WTC11 (cell line): ENCODE measurements around the gene OR6C4. TPM values are rescaled to one million over a fixed set of nuclear protein-coding genes. Genes with fewer than 3 reads are reported as not detected.
"Not testable (repeated sequence)": the region's sequence is repeated elsewhere in the genome, so short reads cannot be mapped to it uniquely, and the experiment has no call there.

ENCODE experiments used
- ATAC-seq: fragments of 200-7000 bp; cut with Tn5 transposase; 2 replicates; pipeline ENCODE4 v1.10.0; 2021; ENCODE audit warnings: mild to moderate bottlenecking, moderate library complexity
- CTCF ChIA-PET: fragments of 300-600 bp; sonication (Branson Sonifier 250); formaldehyde crosslinking; loops from one replicate; lab custom pipeline; 2021; ENCODE audit warnings: antibody characterized with exemption; lab: Charles Lee
- POLR2A ChIA-PET: fragments of 350-600 bp; sonication (Branson Sonifier 250); formaldehyde crosslinking; loops from one replicate; lab custom pipeline; 2021; ENCODE audit warnings: antibody characterized with exemption; lab: Charles Lee
- DNase-seq: peaks from one replicate; pipeline ENCODE4 v3.0.0; 2021; ENCODE audit warnings: low spot score
- H3K27ac Mint-ChIP-seq: 2 replicates; pipeline ENCODE4 v1.8.0; 2021; ENCODE audit warnings: mixed read lengths
- H3K27me3 Mint-ChIP-seq: 2 replicates; pipeline ENCODE4 v1.8.0; 2021; ENCODE audit warnings: low read depth, mild to moderate bottlenecking, moderate library complexity, mixed read lengths
- H3K36me3 Mint-ChIP-seq: 2 replicates; pipeline ENCODE4 v1.8.0; 2021; ENCODE audit warnings: mixed read lengths
- H3K4me1 Mint-ChIP-seq: 2 replicates; pipeline ENCODE4 v1.8.0; 2022; ENCODE audit warnings: mixed read lengths
- H3K4me3 Mint-ChIP-seq: 2 replicates; pipeline ENCODE4 v1.8.0; 2021; ENCODE audit warnings: mild to moderate bottlenecking, moderate library complexity, mixed read lengths
- H3K9me3 Mint-ChIP-seq: 2 replicates; pipeline ENCODE4 v1.8.0; 2021; ENCODE audit warnings: mixed read lengths
- ATF6 ChIP-seq: sonication (generic); formaldehyde crosslinking; IDR thresholded peaks from 2 replicates; pipeline ENCODE4 v1.8.1; 2023; ENCODE audit warnings: mild to moderate bottlenecking, missing genetic modification reagents
- CBFB ChIP-seq: sonication (generic); formaldehyde crosslinking; IDR thresholded peaks from 2 replicates; pipeline ENCODE4 v1.8.1; 2022; ENCODE audit warnings: mild to moderate bottlenecking, low read depth, missing genetic modification reagents
- E2F1 ChIP-seq: sonication (generic); formaldehyde crosslinking; IDR thresholded peaks from 2 replicates; pipeline ENCODE4 v1.8.0; 2022; ENCODE audit warnings: mild to moderate bottlenecking, missing genetic modification reagents
- ELF4 ChIP-seq: sonication (generic); formaldehyde crosslinking; IDR thresholded peaks from 2 replicates; pipeline ENCODE4 v1.8.1; 2022; ENCODE audit warnings: low read depth, mild to moderate bottlenecking, moderate library complexity, missing genetic modification reagents
- ERG ChIP-seq: fragments of 250-450 bp; sonication (Bioruptor Pico); IDR thresholded peaks from 2 replicates; pipeline ENCODE4 v1.8.0; 2021; ENCODE audit warnings: mild to moderate bottlenecking
- FOXK1 ChIP-seq: sonication (generic); formaldehyde crosslinking; IDR thresholded peaks from 2 replicates; pipeline ENCODE4 v1.8.0; 2022; ENCODE audit warnings: mild to moderate bottlenecking, moderate library complexity, missing genetic modification reagents
- HMGXB4 ChIP-seq: sonication (generic); formaldehyde crosslinking; IDR thresholded peaks from 2 replicates; pipeline ENCODE4 v1.8.1; 2023; ENCODE audit warnings: mild to moderate bottlenecking, moderate library complexity, missing genetic modification reagents
- JAZF1 ChIP-seq: fragments of 250-450 bp; sonication (Bioruptor Pico); IDR thresholded peaks from 2 replicates; pipeline ENCODE4 v1.9.0; 2021; ENCODE audit warnings: moderate library complexity, mild to moderate bottlenecking, inconsistent platforms
- NR3C1 ChIP-seq: sonication (generic); formaldehyde crosslinking; conservative IDR thresholded peaks from 2 replicates; pipeline ENCODE4 v1.8.1; 2023; ENCODE audit warnings: low read depth, mild to moderate bottlenecking, missing genetic modification reagents
- SMAD3 ChIP-seq: sonication (generic); formaldehyde crosslinking; IDR thresholded peaks from 2 replicates; pipeline ENCODE4 v1.8.0; 2022; ENCODE audit warnings: missing genetic modification reagents, mild to moderate bottlenecking, borderline replicate concordance
- STAT6 ChIP-seq: sonication (generic); formaldehyde crosslinking; conservative IDR thresholded peaks from 2 replicates; pipeline ENCODE4 v1.8.1; 2023; ENCODE audit warnings: mild to moderate bottlenecking, low read depth, missing genetic modification reagents, moderate library complexity
- TP53 ChIP-seq: sonication (generic); formaldehyde crosslinking; IDR thresholded peaks from 2 replicates; pipeline ENCODE4 v1.8.1; 2023; ENCODE audit warnings: mild to moderate bottlenecking, missing genetic modification reagents
- USF1 ChIP-seq: sonication (generic); formaldehyde crosslinking; IDR thresholded peaks from 2 replicates; pipeline ENCODE4 v1.8.0; 2022; ENCODE audit warnings: mild to moderate bottlenecking, missing genetic modification reagents
- ZMAT4 ChIP-seq: fragments of 250-450 bp; sonication (Bioruptor Pico); IDR thresholded peaks from 2 replicates; pipeline ENCODE4 v1.9.0; 2021; ENCODE audit warnings: mild to moderate bottlenecking
- ZSCAN18 ChIP-seq: fragments of 250-450 bp; sonication (Bioruptor Pico); IDR thresholded peaks from 2 replicates; pipeline ENCODE4 v2.1.2; 2022; ENCODE audit warnings: mild to moderate bottlenecking, moderate library complexity
- total RNA-seq: library from RNA; stranded (reverse); gene quantifications from 3 replicates; pipeline ENCODE4 v1.2.3, GENCODE V29; 2021

Gene OR6C4
- total RNA-seq, 1 experiment from 2014 or later = not detected

GRCh38 chr12:55554296-55554695 is 4.9 kb downstream of the OR6C4 start:
- no peak for TF ChIP-seq ELF4 (CRISPR knock-in tag)
- TF ChIP-seq TP53 = no peak
- no peak for TF ChIP-seq E2F1 (CRISPR knock-in tag)
- no peak for TF ChIP-seq ATF6
- no peak for TF ChIP-seq SMAD3 (CRISPR knock-in tag)
- TF ChIP-seq STAT6 (CRISPR knock-in tag) = no peak
- no peak for TF ChIP-seq JAZF1 (CRISPR knock-in tag)
- TF ChIP-seq CBFB (CRISPR knock-in tag) = no peak
- no peak for TF ChIP-seq USF1 (CRISPR knock-in tag)
- TF ChIP-seq ZSCAN18 (CRISPR knock-in tag) = no peak
- TF ChIP-seq NR3C1 (CRISPR knock-in tag) = no peak
- no peak for TF ChIP-seq ERG (CRISPR knock-in tag)
- no peak for TF ChIP-seq HMGXB4 (CRISPR knock-in tag)
- TF ChIP-seq ZMAT4 (CRISPR knock-in tag) = no peak
- no peak for TF ChIP-seq FOXK1
- ATAC-seq (no peak), DNase-seq (no peak)
- Mint-ChIP-seq H3K4me1 (no peaks in the 10 kb centered on the region), H3K9me3 (peaks cover 35% of the 10 kb centered on the region), H3K27me3 (no peaks in the 10 kb centered on the region), H3K4me3 (no peak overlapping the region), H3K36me3 (peaks cover 5% of the 10 kb centered on the region), H3K27ac (no peak overlapping the region)
- CTCF ChIA-PET = no interaction called here
- POLR2A ChIA-PET = no interaction called here

- H3K27me3 Mint-ChIP-seq, DNase-seq, ATAC-seq, H3K4me3 Mint-ChIP-seq, H3K27ac Mint-ChIP-seq, CTCF ChIA-PET, H3K4me1 Mint-ChIP-seq, POLR2A ChIA-PET: not testable (repeated sequence)
- H3K9me3 Mint-ChIP-seq = peaks cover 71% of the 10 kb centered on the region
- H3K36me3 Mint-ChIP-seq = peaks cover 31% of the 10 kb centered on the region
Measured at GRCh38 chr12:55570060-55570459, 20.7 kb downstream of the OR6C4 start.

- H3K27me3 Mint-ChIP-seq, POLR2A ChIA-PET, H3K27ac Mint-ChIP-seq, ATAC-seq, DNase-seq, CTCF ChIA-PET, H3K4me3 Mint-ChIP-seq, H3K4me1 Mint-ChIP-seq: not testable (repeated sequence)
- Mint-ChIP-seq H3K36me3 (peaks cover 31% of the 10 kb centered on the region), H3K9me3 (peaks cover 70% of the 10 kb centered on the region)
Measured at GRCh38 chr12:55570689-55571088, 21.3 kb downstream of the OR6C4 start.
